HG02588 (cell line): ENCODE results near the gene EDN2.

ENCODE experiments used
- ATAC-seq: cut with Tn5 transposase; IDR thresholded peaks from one replicate; pipeline ENCODE4 v1.9.1; 2021; ENCODE audit warnings: mild to moderate bottlenecking, moderate library complexity; ENCODE audit not compliant: unreplicated experiment

Gene EDN2

GRCh38 chr1:41500378-41500777 lies 15.9 kb upstream of the EDN2 start:
- no peak for ATAC-seq

GRCh38 chr1:41499591-41499990 lies 15.1 kb upstream of the EDN2 start:
- ATAC-seq, result no peak

GRCh38 chr1:41498804-41499203 lies 14.3 kb upstream of the EDN2 start:
- no peak for ATAC-seq

GRCh38 chr1:41498391-41498790 lies 13.9 kb upstream of the EDN2 start:
- no peak for ATAC-seq

DNA sequence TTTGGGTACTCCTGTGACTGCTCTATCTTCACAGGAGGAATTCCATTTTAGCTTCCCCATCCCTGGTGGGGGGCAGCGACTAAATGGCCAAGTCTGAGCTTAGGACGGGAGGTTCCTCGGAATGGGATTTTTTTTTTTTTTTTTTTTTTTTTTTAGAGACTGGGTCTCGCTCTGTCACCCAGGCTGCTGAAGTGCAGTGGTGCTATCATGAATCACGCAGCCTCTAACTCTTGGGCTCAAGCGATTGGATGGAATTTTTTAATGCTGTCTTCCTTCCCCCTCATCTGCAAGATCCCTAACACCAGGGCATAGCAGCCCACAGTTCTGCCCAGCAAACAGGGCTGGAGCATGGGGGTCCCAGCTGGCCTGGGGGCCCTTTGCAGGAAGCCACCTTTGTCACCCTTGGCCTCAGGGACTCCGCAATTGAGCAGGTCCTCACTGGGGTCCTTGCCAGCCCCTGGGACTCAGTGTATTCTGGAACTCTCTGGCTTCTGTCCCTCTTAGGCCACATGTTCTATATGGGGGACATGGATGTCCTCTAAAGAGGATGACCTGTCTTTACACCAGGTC lies 13.1 kb upstream of the EDN2 start:
- no peak for ATAC-seq

DNA sequence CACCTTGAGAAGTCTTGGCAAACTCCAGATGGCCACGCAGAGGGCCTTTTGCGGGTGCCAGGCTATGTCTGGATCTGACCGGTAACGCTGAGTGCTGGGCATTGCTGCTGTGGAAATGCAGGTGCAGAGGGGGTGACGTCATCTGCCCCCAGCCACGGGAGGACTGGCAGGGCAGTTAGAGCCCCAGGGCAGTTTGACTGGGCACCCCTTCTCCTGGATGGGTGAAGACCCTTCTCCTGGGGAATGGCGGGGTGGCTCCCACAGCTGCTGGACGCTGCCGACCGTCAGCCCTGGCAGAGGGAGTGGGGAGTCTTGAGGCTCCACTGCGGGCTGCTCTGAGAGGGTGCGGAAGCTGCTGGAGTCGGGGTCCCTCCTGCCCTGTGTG lies 12.6 kb upstream of the EDN2 start:
- ATAC-seq, result no peak

DNA sequence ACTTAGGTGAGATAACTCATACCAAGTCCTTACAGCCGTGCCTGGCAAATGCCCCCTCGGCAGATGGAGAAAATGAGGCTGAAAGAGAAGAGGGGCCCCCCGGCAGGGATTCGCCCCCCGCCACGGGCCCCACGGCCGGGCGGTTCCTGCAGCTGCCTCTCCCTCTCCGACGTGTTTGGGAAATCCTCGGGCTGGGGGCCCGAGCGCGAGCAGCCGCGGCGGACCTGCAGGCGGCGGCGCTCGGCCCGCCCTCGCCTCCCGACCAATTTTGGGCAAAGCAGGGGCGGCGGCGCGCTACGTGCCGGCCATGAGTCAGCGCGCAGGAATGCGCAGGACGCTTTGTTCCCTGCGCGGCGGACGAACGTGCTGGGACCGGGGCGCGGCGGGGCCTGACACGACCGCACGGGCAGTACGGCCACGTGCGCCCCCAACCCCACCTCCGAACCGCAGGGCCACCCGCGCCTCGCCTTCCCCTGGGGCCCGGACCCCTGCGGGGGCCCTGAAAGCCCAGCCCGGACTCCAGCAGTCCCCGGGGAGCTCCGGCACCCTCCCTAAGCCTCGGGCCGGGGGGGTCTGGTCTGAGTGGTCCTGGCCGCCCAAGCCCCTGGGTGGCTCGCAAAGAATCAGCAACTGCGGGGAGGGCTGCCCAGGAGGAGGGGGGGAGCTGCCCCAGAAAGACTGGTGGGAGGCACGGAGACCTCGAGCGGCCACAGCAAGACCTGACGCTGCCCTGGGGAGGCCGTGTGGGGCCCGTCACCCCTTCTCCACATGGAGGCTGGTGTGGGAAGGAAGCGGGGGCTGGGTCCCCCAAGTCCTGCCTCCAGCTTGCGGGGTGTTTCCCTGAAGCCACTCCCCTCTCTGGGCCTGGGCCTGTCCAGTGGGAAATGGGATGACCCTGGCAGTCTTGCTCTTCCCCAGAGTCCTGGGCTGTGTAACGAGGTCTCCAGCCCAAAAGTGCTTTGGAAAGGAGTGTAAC lies 11.9 kb upstream of the EDN2 start:
- ATAC-seq, result no peak

DNA sequence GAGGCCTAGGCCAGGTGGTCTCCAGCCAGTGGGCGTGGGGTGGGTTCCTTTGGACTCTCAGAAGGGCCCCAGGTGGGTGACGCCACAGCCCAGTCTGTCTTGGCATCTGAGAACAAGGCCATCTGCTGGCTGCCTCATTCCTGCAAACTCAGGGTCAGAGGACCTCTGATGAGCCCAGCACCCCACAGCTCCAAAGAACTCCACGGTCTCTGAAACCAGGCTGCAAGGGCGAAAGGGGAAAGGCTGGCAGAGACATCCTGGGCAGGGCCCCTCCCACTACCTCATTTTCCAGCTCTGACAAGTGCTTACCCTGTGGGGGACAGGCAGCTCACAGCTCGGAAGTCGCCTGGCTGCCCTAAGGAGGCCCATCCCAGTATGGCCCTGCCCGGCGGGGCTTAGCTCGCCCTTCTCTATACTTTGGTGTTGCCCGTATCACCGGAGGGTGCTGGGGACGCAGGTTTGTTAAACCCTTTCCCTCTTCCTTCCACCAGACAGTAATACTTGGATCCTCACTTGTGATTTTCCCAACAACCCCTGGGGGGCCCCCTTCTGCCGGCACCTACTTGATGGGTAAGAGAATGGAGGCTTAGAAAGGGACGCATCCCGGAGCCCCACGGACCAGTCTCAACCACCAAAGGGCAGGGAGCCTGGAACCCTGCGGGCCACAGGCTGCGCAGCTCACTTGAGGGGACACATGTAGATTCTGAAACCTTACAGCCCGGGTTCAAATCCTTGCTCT lies 10.9 kb upstream of the EDN2 start:
- ATAC-seq, result no peak

- no peak for ATAC-seq
Observed at GRCh38 chr1:41494351-41495209, 10.1 kb upstream of the EDN2 start.

GRCh38 chr1:41493626-41494350 lies 9.3 kb upstream of the EDN2 start:
- no peak for ATAC-seq

- ATAC-seq, result no peak
Observed at GRCh38 chr1:41493117-41493536, 8.6 kb upstream of the EDN2 start.

DNA sequence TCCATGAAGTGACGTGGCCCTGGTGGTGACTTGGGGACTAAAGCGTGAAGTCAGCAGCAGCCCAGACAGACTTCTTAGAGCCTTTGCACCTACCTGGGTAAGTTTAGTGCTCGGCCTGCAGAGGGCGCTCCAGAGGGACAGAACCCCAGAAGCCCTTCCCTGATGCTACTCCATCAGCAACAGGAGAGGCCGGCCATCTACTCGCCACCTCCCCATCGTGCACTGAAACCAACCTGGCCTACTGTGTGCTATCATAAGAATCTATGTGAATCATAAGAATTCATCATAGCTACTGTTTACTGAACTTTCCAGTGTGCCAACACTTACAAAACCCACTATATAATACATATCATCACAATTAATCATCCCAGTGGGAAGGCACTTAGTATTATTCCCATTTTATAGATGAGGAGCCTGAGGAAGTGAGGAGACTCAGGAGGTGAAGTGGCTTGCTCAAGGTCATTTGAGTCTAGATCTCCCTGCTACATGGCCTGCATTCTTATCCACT lies 7.9 kb upstream of the EDN2 start:
- no peak for ATAC-seq

GRCh38 chr1:41490911-41491310 lies 6.4 kb upstream of the EDN2 start:
- no peak for ATAC-seq

DNA sequence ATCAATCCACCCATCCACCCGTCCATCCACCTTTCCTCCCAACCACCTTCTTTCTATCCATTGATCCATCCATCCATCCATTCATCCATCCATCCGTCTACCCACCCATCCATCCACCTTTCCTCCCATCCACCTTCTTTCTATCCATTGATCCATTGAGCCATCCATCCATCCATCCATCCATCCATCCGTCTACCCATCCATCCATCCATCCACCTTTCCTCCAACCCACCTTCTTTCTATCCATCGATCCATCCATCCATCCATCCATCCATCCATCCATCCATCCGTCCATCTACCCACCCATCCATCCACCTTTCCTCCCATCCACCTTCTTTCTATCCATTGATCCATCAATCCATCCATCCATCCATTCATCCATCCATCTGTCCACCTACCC lies 5.1 kb upstream of the EDN2 start:
- no peak for ATAC-seq

DNA sequence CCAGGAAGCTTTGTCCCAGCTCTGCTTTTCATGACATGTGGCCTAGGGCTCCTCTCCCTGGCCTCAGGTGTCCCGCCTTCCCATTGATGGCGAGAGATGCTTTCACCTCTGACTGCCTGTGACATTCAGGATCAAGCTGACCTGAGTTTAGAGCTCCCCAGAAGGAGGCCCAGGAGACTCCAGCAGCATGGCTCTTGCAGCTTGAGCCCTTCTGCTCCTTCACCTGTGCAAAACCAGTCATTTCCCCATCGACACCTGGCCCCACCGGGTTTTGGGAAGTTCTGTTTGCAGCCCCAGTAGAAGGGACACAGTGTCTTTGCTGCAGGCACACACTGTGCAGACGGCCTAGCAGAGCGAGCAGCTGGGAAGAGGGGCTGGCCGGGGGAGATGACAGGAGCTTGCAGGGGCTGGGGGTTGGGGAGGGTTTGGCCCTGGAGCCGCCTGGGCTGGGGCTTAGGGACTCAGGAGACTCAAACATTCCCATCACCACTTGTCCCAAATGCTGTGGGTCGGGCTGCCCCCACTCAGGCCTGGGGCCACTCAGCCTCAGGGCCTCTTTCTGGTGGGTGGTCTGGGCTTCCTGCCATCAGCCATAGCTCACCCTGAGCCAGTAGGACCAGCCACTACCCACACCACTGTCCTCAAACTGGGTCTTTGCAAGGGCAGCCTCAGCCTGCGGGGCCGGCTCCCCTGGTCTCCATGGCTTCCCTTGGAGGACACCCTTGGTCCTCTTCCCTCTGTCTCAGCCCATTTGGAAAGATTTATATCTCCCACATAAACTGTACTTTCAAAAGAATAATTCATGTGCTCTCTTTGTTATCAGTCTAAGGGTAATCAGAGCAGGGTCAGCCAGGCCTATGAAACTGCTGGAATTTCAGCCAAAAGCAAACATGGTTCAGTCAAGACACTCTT lies 3.8 kb upstream of the EDN2 start:
- no peak for ATAC-seq

- ATAC-seq, result peak; percentile 38
Observed at GRCh38 chr1:41487126-41488039, 2.9 kb upstream of the EDN2 start.

DNA sequence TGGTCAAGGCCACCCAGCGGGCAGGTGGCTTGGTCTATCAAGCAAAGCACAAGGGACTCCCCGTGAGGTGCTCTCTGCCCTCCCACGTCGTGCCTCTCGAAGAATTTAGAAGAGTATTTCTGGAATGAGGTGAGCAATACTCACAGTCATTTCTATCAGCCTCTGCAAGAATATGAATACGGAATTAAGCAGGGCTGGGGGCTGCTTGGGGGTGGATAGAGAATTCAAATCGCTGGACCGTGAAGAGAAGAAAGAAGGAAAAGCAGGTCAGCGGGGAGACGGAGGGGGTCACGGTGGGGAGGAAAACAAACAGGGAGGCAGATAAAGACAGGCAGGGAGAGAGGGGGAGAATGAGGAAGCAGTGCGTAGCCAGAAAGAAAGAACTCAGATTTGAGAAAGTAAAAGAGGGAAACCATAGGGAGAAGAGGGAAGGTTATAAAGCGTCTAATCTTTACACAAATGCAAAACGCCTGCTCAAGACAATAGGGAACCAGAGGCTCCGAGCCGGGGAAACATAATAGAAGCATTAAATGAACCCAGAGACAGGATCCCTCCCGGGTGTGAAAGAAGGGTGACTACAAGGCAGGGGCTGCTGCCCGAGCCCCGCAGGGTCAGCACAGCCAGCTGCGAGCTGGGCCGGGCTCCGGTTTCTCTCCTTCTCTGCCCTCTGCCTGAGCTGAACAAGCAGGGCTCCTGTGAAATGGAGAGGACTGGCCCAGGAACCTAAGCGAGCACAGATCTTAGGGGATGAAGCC lies 2.1 kb upstream of the EDN2 start:
- no peak for ATAC-seq
